Subcutaneous adipose tissue (tissue), 4 donors: ENCODE results near the gene LRRC4B. TPM values are rescaled to one million over a fixed set of nuclear protein-coding genes. Genes with fewer than 3 reads are reported as not detected.

ENCODE experiments used
- CTCF ChIP-seq: fragments of 450-650 bp; IDR thresholded peaks from one replicate; pipeline ENCODE4 v1.5.1; 2016; ENCODE audit warnings: low read depth, mild to moderate bottlenecking, control low read depth, antibody characterized with exemption, moderate library complexity
- total RNA-seq, 4 donors: library from RNA; depleted of rRNA; stranded (reverse); fragments of >200 nt; gene quantifications; one replicate each; pipeline ENCODE4 v1.1.0, GENCODE V29; 2016

LRRC4B gene
- total RNA-seq, 4 donors from 2014 or later: 0.19 to 0.34 (median 0.22) TPM; not detected in 1

- no peak for TF ChIP-seq CTCF
These were observed 13.2 kb downstream of the LRRC4B start for GRCh38 chr19:50555033-50555432.

GRCh38 chr19:50554212-50554611 is 14.0 kb downstream of the LRRC4B start:
- no peak for TF ChIP-seq CTCF

DNA sequence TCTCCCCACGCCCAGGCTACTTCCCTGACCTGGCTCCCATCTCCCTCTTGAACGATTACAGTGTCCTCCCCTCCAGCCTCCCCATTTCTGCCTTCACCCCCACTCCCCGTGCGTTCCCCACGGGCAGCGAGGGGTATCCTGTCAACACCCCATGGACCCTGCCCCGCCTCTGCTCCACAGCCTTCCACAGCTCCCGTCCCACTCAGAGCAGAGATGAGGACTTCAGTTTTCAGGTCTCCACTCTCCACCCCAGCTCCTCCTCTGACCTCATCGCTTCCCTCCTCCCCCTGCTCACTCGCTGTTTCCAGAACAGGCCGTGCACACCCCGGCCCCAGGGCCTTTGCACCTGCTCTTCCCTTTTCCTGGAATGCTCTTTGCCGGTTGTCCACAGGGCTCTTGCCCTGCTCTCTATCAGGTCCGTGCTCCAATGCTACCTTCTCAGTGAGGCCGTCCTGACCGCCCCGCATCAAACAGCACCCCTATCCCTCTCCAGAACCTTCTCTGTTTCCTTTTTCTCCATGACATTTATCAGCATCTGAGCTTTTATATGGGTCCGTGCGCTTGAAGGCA is 15.0 kb downstream of the LRRC4B start:
- no peak for TF ChIP-seq CTCF

DNA sequence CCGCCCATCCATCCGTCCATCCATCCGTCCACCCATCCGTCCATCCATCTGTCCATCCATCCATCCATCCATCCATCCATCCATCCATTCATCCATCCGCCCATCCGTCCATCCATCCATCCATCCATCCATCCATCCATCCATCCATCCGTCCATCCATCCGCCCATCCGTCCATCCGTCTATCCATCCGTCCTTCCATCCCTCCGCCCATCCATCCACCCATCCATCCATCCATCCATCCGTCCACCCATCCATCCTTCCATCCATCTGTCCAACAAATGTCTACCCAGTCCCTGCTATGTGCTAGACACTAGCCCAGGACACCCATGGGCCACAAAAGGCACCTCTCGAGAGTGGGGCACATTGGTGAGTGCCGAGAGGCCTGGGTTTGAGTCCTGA is 15.7 kb downstream of the LRRC4B start:
- no peak for TF ChIP-seq CTCF

GRCh38 chr19:50551715-50552187 is 16.5 kb downstream of the LRRC4B start:
- no peak for TF ChIP-seq CTCF

DNA sequence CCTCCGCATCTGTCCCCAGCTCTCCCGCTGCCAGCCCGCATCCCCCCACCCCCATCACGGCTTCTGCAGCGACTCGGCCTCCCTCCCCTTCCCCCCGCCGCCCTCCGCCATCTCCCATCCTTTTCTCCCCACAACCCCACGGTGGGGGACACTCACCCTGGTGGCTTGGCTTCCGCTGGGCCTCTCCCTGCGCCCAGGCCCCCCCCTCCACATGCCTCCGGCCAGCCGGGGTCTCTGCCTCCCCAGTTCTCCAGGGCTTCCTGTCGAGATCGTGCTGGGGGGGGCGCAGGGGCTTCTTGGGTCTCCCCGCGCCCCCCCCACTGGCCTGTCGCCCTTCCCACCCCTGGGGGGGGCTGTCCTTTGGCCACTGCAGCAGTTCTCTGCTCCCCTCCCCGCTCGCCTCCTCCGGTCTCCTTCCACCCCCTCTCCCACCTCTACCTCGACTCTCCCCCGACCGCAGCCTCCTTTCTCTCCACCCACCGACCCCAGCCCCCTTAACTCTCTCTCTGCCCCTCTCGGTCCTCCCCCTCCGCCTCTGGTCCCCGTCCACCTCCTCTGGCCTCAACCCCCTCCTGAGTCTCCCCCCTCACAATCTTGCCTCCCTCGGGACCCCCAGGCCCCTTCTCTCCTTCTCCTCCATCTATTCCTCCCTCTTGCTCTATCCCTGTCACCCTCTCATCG is 17.1 kb downstream of the LRRC4B start:
- no peak for TF ChIP-seq CTCF

GRCh38 chr19:50550594-50550966 is 17.7 kb downstream of the LRRC4B start:
- TF ChIP-seq CTCF: no peak
